ENCODE results near the gene SOS2. TPM values are rescaled to one million over a fixed set of nuclear protein-coding genes. Genes with fewer than 3 reads are reported as not detected.
A peak's percentile ranks its signal among the peaks of the same experiment; 100 is the strongest.

SOS2 gene
- total and polyA plus RNA-seq, 2 donors (not counting 1 experiment from before 2014, with no cell fraction given), result 16.1 to 23.8 TPM

DNA sequence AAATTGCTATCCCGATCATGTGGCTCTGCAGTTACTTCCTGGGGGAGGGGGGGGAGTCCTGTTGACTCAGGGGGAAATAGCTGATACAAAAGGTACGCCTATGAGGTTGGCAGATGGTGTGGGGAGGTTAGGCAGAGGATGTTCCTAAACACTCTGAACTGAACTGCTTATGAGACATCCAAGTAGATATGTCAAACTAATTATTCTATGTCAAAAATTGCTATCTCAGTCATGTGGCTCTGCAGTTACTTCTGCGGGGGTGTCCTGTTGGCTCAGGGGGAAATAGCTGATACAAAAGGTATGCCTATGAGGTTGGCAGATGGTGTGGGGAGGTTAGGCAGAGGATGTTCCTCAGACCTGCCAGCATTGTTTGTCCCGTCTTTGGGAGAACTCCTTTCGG is 109.9 kb downstream of the SOS2 start:
- no peak overlapping the region for H3K27ac ChIP-seq (ENCODE audit: insufficient read depth, low read length)
- peaks cover 2% of the 10 kb centered on the region for H3K4me1 ChIP-seq (ENCODE audit: control insufficient read depth, extremely low read depth, insufficient read depth, low read length)
- H3K4me2 ChIP-seq (ENCODE audit: extremely low read depth, insufficient read depth, low read length), result no peak overlapping the region
- no peak overlapping the region for H2AFZ ChIP-seq (ENCODE audit: low read length)
- no peaks in the 10 kb centered on the region for H3K9me3 ChIP-seq (ENCODE audit: control insufficient read depth, insufficient read depth, low read depth, low read length)
- no peaks in the 10 kb centered on the region for H3K27me3 ChIP-seq (ENCODE audit: control insufficient read depth, insufficient read depth, low read length)
- DNase-seq (ENCODE audit: low read depth in 2 of 2), result no peak
- H3K36me3 ChIP-seq (ENCODE audit: control insufficient read depth, insufficient read depth, low read length), result no peaks in the 10 kb centered on the region
- H4K20me1 ChIP-seq (ENCODE audit: control insufficient read depth, extremely low read depth, insufficient read depth, low read length), result no peaks in the 10 kb centered on the region
- H3K79me2 ChIP-seq (ENCODE audit: control insufficient read depth, insufficient read depth, low read length), result no peaks in the 10 kb centered on the region
- no peak overlapping the region for H3K9ac ChIP-seq (ENCODE audit: insufficient read depth, low read length)
- TF ChIP-seq EZH2 (IDR thresholded peaks at IDR 0.05; ENCODE audit: low read length, missing control alignments), result no peak
- TF ChIP-seq, protein P1, sequence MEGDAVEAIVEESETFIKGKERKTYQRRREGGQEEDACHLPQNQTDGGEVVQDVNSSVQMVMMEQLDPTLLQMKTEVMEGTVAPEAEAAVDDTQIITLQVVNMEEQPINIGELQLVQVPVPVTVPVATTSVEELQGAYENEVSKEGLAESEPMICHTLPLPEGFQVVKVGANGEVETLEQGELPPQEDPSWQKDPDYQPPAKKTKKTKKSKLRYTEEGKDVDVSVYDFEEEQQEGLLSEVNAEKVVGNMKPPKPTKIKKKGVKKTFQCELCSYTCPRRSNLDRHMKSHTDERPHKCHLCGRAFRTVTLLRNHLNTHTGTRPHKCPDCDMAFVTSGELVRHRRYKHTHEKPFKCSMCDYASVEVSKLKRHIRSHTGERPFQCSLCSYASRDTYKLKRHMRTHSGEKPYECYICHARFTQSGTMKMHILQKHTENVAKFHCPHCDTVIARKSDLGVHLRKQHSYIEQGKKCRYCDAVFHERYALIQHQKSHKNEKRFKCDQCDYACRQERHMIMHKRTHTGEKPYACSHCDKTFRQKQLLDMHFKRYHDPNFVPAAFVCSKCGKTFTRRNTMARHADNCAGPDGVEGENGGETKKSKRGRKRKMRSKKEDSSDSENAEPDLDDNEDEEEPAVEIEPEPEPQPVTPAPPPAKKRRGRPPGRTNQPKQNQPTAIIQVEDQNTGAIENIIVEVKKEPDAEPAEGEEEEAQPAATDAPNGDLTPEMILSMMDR (conservative IDR thresholded peaks at IDR 0.05 in 1 of 2, IDR thresholded peaks at IDR 0.05 in 1 of 2; ENCODE audit: low read depth in 1 of 2, low read length in 2 of 2), result no peak
- no peak overlapping the region for H3K4me3 ChIP-seq (replicated peaks in 1 of 4; ENCODE audit: control extremely low read depth in 1 of 4, insufficient read depth in 1 of 4, low read depth in 3 of 4, low read length in 4 of 4)

DNA sequence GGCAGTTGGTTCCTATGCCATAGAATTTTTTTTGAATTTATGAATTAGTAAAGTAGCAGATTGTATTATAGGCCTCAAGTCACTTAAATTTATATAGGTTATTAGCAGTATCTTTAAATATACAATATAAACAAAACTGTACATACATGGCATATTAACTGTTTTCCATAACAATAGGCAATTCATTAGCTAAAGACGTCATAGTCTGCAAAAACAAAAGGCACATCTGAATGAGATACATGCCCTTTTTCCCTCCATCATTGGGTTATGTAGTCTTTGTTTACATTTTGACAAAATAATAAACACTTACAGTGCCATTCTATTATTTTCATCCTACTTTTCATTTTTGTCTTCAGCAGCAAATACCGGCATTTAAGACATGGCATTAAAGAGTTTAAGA is 113.9 kb downstream of the SOS2 start:
- no peak overlapping the region for H3K27ac ChIP-seq (ENCODE audit: insufficient read depth, low read length)
- H2AFZ ChIP-seq (ENCODE audit: low read length), result no peak overlapping the region
- no peak for DNase-seq (ENCODE audit: low read depth in 2 of 2)
- no peaks in the 10 kb centered on the region for H3K27me3 ChIP-seq (ENCODE audit: control insufficient read depth, insufficient read depth, low read length)
- H3K4me1 ChIP-seq (ENCODE audit: control insufficient read depth, extremely low read depth, insufficient read depth, low read length), result peaks cover 5% of the 10 kb centered on the region
- TF ChIP-seq EZH2 (IDR thresholded peaks at IDR 0.05; ENCODE audit: low read length, missing control alignments), result no peak
- TF ChIP-seq, protein P1 (conservative IDR thresholded peaks at IDR 0.05 in 1 of 2, IDR thresholded peaks at IDR 0.05 in 1 of 2; ENCODE audit: low read depth in 1 of 2, low read length in 2 of 2), result no peak
- peaks cover 19% of the 10 kb centered on the region for H3K79me2 ChIP-seq (ENCODE audit: control insufficient read depth, insufficient read depth, low read length)
- H3K36me3 ChIP-seq (ENCODE audit: control insufficient read depth, insufficient read depth, low read length), result peaks cover 7% of the 10 kb centered on the region
- H3K4me2 ChIP-seq (ENCODE audit: extremely low read depth, insufficient read depth, low read length), result no peak overlapping the region
- no peaks in the 10 kb centered on the region for H3K9me3 ChIP-seq (ENCODE audit: control insufficient read depth, insufficient read depth, low read depth, low read length)
- H3K4me3 ChIP-seq (replicated peaks in 1 of 4; ENCODE audit: control extremely low read depth in 1 of 4, insufficient read depth in 1 of 4, low read depth in 3 of 4, low read length in 4 of 4), result no peak overlapping the region
- no peaks in the 10 kb centered on the region for H4K20me1 ChIP-seq (ENCODE audit: control insufficient read depth, extremely low read depth, insufficient read depth, low read length)
- no peak overlapping the region for H3K9ac ChIP-seq (ENCODE audit: insufficient read depth, low read length)

DNA sequence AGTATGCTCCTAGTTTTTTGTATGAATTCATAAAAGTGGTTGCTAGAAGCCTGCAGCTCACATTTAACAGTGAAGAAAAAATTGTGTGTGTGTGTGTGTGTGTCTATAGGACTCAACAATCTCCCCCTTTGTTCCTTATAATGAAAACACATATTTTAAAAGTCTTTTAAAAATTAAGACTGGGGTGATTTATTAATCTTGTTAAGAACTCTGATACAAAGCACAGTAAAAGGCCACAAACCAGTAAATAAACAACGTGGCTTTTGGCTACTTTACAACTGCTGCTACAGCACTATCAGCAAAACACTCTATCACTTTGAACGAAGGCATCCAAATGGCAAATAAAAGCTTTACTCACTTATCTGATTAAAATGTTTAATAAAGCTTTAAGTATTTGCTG is 114.4 kb downstream of the SOS2 start:
- no peak for TF ChIP-seq EZH2 (IDR thresholded peaks at IDR 0.05; ENCODE audit: low read length, missing control alignments)
- TF ChIP-seq, protein P1 (conservative IDR thresholded peaks at IDR 0.05 in 1 of 2, IDR thresholded peaks at IDR 0.05 in 1 of 2; ENCODE audit: low read depth in 1 of 2, low read length in 2 of 2), result no peak
- Histone ChIP-seq H2AFZ (ENCODE audit: low read length) (peak overlapping the region; percentile 48), H4K20me1 (ENCODE audit: control insufficient read depth, extremely low read depth, insufficient read depth, low read length) (no peaks in the 10 kb centered on the region), H3K9me3 (ENCODE audit: control insufficient read depth, insufficient read depth, low read depth, low read length) (no peaks in the 10 kb centered on the region), H3K4me3 (replicated peaks in 1 of 4; ENCODE audit: control extremely low read depth in 1 of 4, insufficient read depth in 1 of 4, low read depth in 3 of 4, low read length in 4 of 4) (peak overlapping the region; percentile 0 to 85 (median 76)), H3K36me3 (ENCODE audit: control insufficient read depth, insufficient read depth, low read length) (peaks cover 7% of the 10 kb centered on the region), H3K79me2 (ENCODE audit: control insufficient read depth, insufficient read depth, low read length) (peaks cover 19% of the 10 kb centered on the region), H3K4me2 (ENCODE audit: extremely low read depth, insufficient read depth, low read length) (peak overlapping the region; percentile 53), H3K9ac (ENCODE audit: insufficient read depth, low read length) (peak overlapping the region; percentile 58), H3K27ac (ENCODE audit: insufficient read depth, low read length) (peak overlapping the region; percentile 72), H3K4me1 (ENCODE audit: control insufficient read depth, extremely low read depth, insufficient read depth, low read length) (peaks cover 5% of the 10 kb centered on the region), H3K27me3 (ENCODE audit: control insufficient read depth, insufficient read depth, low read length) (no peaks in the 10 kb centered on the region)
- DNase-seq (ENCODE audit: low read depth in 2 of 2), result peak in 1 of 2 donors; percentile 20
